Right kidney (tissue), 1 donor: ENCODE data around the gene ALG14.
"Not testable (repeated sequence)": the region's sequence is repeated elsewhere in the genome, so short reads cannot be mapped to it uniquely, and the experiment has no call there.

Source experiments
- DNase-seq: peaks from one replicate; pipeline ENCODE4 v3.0.0-alpha.2; 2016

Gene ALG14

DNA sequence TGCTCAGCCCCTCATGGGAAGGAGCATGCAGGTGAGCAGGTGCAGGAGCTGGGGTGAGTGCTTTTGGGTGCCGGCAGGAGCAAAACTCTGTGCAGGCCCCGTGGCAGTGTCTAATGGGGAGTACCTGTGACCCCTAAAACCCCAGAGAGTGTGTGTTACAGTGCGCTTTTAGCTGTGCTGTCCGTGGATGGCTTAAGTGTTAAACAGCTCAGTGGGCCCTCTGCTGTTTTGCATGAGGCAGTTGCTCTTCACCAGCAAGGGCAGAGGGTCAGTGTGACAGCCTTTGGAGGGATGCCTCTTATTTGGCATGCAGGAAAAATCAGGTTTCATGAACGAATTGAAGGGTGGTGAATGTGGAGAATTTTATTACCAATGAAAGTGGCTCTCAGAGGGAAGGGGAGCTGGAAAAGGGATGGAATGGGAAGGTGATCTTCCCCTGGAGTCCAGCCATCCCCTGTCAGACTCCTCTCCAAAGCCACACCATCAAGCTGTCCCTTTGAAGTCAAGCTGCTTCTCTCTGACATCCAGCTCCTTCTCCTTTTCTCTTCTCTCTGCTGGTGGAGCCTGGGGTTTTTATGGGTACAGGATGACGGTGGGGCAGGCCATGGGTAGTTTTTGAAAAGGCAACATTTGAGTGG lies 17.0 kb upstream of the ALG14 start:
- DNase-seq, result no peak

DNA sequence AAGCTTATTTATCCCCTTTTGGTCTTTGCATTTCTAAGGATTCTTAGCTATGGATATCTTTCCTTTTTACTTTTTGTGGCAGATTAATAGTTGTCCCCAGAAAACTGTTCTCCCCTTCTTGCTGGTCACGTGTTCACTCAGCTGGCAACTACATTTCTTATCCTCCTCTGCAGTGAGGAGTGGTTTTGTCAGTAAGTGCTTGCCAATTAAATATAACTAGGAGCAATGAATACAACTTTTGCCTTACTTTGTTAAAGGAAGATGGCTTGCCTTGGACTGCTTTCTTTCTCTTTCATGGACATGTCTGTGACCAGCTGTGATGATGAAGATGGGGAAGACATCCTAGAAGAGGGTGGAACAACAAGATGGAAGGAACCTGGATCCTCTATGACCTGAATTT lies 15.6 kb upstream of the ALG14 start:
- DNase-seq, result no peak

DNA sequence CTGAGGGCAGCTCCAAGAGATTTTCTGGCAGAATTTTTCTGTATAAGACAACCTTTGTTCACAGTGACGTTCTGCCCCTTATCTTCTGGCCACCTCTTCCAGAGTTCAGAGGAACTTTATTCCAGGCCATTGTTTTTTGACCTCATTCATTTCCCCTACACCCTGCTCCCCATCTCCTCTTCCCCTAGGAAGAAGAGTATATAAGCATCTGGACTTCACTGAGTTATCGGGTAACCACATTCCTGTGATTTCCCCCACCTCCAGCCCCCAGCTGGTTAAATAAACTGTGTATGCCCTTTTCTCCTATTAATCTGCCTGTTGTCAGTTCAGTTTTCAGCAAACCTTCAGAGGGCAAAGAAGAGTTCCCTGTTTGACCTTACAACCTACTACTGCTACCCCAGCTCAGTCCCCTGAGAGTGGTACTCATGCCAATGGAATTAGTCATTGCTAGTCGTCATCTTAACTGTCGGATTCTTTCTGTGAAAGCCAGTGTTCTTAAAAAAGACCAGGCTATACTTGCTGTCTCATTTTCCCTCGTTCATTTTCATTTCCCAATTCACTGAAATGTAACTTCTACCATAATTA lies 14.3 kb upstream of the ALG14 start:
- DNase-seq, result no peak

- no peak for DNase-seq
Measured at GRCh38 chr1:95085376-95085775, 12.6 kb upstream of the ALG14 start.

GRCh38 chr1:95084317-95085176 lies 11.8 kb upstream of the ALG14 start:
- no peak for DNase-seq

DNA sequence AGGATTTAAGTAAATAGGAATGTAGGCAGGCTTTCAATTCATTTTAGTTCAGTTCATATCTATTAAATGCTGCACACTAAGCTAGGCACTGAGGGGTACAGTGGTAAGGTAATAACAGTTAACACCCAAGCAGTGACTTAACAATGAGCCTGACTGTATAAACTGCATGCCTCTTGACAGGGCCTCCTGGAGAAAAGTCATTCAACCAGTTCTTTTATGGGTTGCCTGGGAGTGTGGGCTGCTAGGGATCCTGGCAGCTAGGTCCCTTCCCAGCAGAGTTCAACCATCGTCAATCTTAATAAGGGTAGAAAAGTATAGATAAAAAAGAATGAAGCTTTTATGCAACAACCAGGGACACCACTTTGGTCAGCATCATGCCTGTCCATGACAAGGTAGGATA lies 8.1 kb upstream of the ALG14 start:
- DNase-seq, result no peak

- DNase-seq, result no peak
Measured at GRCh38 chr1:95080446-95080845, 7.7 kb upstream of the ALG14 start.

GRCh38 chr1:95076034-95076433 lies 3.3 kb upstream of the ALG14 start:
- no peak for DNase-seq

GRCh38 chr1:95073446-95073845 lies 695 bp upstream of the ALG14 start:
- DNase-seq, result no peak

DNA sequence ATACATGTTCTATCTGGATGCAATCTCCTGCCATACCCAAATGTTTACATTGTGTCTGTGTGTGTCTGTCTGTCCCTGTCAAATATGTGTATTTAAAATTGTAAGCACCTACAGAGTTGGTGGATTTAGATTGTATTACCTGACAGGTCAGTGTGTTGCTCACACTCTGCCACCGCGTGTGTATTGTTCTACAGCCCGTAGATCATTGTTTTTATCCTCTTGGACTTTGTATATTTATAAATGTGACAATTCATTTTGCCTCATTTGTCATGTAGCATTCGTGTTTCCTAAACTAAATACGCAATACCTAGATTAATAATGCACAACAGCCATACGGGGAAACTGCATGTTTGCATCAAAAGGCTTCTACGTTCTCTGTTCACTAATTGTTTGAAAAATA lies 634 bp downstream of the ALG14 start:
- no peak for DNase-seq

DNA sequence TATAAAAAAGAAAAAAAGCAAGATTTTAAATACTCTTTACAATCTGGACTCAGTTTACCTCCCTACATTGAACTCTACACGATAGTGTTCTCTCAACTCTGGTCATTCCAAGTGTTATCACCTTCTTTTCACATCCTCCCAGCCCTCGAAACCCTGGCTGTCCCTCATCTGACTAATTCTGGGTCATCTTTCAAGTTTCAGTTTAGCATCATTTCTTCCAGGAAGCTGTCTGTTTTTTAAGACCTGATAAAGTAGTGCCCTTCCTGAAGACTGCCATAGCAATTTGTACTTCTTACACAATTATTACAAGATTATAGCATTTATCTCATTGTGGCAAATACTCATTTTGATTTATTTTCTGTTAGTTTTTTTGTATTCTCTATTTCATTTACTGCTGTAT lies 1.2 kb downstream of the ALG14 start:
- no peak for DNase-seq

DNA sequence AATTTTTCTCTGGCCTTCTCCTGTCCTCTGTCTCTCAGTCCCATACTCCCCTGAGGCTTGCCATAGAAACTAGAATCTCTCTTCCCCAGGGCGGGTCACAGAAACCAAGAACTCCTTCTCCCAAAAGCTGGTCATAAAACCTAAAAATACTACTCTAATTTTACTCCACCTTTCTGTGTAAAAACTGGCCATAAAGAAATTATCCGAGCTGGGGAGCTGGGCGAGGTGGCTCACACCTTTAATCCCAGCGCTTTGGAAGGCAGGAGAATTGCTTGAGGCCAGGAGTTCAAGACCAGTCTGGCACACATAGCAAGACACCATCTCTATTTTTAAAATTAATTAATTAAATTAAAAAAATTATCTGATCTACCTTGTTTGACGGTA lies 3.0 kb downstream of the ALG14 start:
- DNase-seq, result no peak

GRCh38 chr1:95068956-95069709 lies 3.6 kb downstream of the ALG14 start:
- DNase-seq, result no peak

- DNase-seq, result no peak
Measured at GRCh38 chr1:95067568-95067967, 5.2 kb downstream of the ALG14 start.

DNA sequence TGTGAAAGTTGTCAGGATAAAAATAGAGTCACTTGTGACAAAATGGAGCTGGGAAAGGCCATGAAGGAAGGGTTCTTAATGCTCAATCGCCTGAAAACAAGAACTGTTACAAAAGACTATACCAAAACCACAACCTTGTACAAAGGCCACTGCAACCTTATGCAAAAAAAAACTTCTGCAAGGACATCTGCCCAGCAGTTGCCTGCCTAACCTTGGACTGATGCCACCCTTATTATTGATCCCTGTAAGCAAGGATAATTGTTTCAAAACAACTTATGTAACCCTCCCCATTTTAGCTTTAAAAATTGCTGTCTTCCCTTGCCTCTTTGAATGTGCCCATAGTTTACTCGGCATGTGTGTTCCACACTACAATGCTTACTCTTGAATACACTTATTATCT lies 5.7 kb downstream of the ALG14 start:
- DNase-seq, result no peak

GRCh38 chr1:95061445-95062006 lies 11.2 kb downstream of the ALG14 start:
- DNase-seq, result no peak

- no peak for DNase-seq
Measured at GRCh38 chr1:95058974-95059373, 13.8 kb downstream of the ALG14 start.

GRCh38 chr1:95057351-95057750 lies 15.4 kb downstream of the ALG14 start:
- DNase-seq, result no peak

DNA sequence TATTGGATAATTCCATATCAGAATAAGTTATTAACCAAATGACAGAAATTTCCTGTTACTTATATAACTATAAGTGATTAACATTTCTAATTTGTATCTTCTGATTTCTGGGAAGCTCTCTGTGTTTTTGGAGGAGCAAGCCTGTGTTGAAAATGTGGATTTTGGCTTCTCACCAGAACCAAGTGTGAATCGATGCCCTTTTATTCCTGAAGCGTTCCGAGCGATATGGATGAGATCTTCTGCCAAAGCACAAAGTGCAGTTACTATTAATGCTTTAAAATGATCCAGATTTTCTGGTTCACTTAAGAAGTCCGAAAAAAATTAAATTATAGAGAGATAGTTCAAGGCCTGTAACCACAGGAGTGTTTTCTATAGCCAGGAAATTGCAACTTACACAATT lies 22.8 kb downstream of the ALG14 start:
- DNase-seq, result no peak

- DNase-seq, result no peak
Measured at GRCh38 chr1:95048317-95048716, 24.4 kb downstream of the ALG14 start.

DNA sequence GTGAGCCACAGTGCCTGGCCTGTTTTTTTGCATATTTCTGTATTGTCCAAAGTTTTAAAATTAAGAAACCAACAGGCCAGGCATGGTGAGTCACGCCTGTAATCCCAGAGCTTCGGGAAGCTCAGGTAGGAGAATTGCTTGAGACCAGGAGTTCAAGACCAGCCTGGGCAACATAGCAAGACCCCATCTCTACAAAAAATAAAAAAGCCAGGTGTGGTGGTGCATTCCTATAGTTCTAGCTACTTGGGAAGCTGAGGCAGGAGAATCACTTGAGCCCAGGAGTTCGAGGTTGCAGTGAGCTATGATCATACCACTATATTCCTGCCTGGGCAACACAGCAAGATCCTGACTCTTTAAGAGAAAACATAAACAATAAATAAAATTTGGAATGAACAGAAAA lies 25.1 kb downstream of the ALG14 start:
- not testable (repeated sequence) for DNase-seq

DNA sequence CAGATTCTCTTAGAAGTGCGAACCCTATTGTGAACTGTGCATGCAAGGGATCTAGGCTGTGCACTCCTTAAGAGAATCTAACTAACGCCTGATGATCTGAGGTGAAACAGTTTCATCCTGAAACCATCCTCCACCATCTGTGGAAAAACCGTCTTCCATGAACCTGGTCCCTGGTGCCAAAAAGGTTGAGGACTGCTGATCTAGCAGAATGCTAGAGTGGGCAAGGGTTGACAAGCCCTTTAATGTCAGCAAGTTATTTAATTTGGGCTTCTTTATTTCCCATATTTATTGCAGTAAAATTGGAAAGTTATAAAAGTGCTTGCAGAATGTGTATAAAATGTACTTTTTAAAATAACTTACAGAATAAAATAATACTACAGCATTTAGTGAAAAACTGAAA lies 26.4 kb downstream of the ALG14 start:
- DNase-seq, result no peak
